NCI-H2196 treated with DMSO at 0.1 percent for 48 hours (cell line): Measurements from ENCODE around the gene NPHP4.
A peak's percentile ranks its signal among the peaks of the same experiment; 100 is the strongest.

ENCODE experiments used
- DNase-seq: peaks from one replicate; lab custom pipeline; 2025; ENCODE audit not compliant: unreplicated experiment; lab: John Stamatoyannopoulos, UW

The NPHP4 gene

GRCh38 chr1:5839161-5839880, 152.9 kb downstream of the NPHP4 start:
- no peak for DNase-seq

GRCh38 chr1:5837976-5838653, 154.1 kb downstream of the NPHP4 start:
- DNase-seq = no peak

- no peak for DNase-seq
Measured at GRCh38 chr1:5836776-5837440, 155.3 kb downstream of the NPHP4 start.

- DNase-seq = no peak
Measured at GRCh38 chr1:5835179-5835562, 157.1 kb downstream of the NPHP4 start.

- DNase-seq = no peak
Measured at GRCh38 chr1:5834477-5835178, 157.6 kb downstream of the NPHP4 start.

GRCh38 chr1:5833911-5834310, 158.3 kb downstream of the NPHP4 start:
- no peak for DNase-seq

- DNase-seq = no peak
Measured at GRCh38 chr1:5832916-5833895, 159.0 kb downstream of the NPHP4 start.

GRCh38 chr1:5831600-5832335, 160.5 kb downstream of the NPHP4 start:
- no peak for DNase-seq

- peak; percentile 47 for DNase-seq
Measured at GRCh38 chr1:5830771-5831599, 161.2 kb downstream of the NPHP4 start.

GRCh38 chr1:5829414-5829813, 162.8 kb downstream of the NPHP4 start:
- no peak for DNase-seq

GRCh38 chr1:5828308-5828935, 163.8 kb downstream of the NPHP4 start:
- no peak for DNase-seq

- no peak for DNase-seq
Measured at GRCh38 chr1:5827516-5827915, 164.7 kb downstream of the NPHP4 start.

- no peak for DNase-seq
Measured at GRCh38 chr1:5826601-5827000, 165.6 kb downstream of the NPHP4 start.

GRCh38 chr1:5822726-5823125, 169.5 kb downstream of the NPHP4 start:
- no peak for DNase-seq

GRCh38 chr1:5822266-5822665, 170.0 kb downstream of the NPHP4 start:
- no peak for DNase-seq

- DNase-seq = no peak
Measured at GRCh38 chr1:5821540-5822176, 170.6 kb downstream of the NPHP4 start.

GRCh38 chr1:5820026-5820421, 172.2 kb downstream of the NPHP4 start:
- no peak for DNase-seq
